WI38 (cell line): Measurements from ENCODE around the gene ANKRD50.

ENCODE experiments used
- H3K4me3 ChIP-seq: 2 replicates; pipeline ENCODE4 v1.5.1; 2011; ENCODE audit warnings: low read depth, mild to moderate bottlenecking, control low read depth, low read length
- TF ChIP-seq, protein P1 (sequence below): IDR thresholded peaks from 2 replicates; pipeline ENCODE4 v1.5.1; 2012; ENCODE audit warnings: low read depth, mild to moderate bottlenecking, control low read depth, low read length

Gene ANKRD50

DNA sequence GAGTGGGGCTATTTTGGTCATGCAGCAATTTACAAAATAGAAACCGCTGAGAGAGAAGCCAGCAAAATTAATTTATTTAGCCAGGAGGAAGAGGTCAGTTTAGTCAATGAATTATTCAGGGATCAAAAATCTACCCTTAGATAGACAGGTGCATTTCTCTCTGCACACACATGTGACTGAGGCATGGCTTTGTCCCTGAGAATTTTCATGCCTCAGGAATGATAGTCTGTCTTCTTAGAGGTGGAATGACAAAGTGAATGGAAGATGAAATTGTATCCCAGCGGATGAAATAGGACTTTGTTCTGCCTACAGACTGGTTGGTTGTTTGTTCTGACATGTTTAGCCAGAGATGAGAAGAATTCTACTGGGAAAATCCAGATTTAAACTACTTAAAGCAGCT lies 46.0 kb downstream of the ANKRD50 start:
- TF ChIP-seq, protein P1, sequence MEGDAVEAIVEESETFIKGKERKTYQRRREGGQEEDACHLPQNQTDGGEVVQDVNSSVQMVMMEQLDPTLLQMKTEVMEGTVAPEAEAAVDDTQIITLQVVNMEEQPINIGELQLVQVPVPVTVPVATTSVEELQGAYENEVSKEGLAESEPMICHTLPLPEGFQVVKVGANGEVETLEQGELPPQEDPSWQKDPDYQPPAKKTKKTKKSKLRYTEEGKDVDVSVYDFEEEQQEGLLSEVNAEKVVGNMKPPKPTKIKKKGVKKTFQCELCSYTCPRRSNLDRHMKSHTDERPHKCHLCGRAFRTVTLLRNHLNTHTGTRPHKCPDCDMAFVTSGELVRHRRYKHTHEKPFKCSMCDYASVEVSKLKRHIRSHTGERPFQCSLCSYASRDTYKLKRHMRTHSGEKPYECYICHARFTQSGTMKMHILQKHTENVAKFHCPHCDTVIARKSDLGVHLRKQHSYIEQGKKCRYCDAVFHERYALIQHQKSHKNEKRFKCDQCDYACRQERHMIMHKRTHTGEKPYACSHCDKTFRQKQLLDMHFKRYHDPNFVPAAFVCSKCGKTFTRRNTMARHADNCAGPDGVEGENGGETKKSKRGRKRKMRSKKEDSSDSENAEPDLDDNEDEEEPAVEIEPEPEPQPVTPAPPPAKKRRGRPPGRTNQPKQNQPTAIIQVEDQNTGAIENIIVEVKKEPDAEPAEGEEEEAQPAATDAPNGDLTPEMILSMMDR = no peak
- H3K4me3 ChIP-seq = no peak overlapping the region

DNA sequence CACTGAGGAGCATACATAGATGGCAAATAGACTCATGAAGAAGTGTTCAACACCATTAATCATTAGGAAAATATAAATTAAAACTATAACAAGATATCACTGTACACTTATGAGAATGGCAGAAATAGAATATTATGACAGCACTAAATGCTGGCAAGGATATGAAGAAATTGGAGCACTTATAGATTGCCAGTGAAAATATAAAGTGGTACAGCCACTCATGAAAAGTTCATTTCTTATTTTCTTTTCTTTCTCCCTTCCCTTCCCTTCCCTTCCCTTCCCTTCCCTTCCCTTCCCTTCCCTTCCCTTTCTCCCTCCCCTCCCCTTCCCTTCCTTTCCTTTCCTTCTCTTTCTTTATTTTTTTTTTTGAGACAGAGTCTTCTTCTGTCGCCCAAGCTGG lies 53.7 kb downstream of the ANKRD50 start:
- H3K4me3 ChIP-seq = no peak overlapping the region
- TF ChIP-seq, protein P1 = no peak

- TF ChIP-seq, protein P1 = no peak
- H3K4me3 ChIP-seq = no peak overlapping the region
Observed at GRCh38 chr4:124650614-124651013, 61.9 kb downstream of the ANKRD50 start.

DNA sequence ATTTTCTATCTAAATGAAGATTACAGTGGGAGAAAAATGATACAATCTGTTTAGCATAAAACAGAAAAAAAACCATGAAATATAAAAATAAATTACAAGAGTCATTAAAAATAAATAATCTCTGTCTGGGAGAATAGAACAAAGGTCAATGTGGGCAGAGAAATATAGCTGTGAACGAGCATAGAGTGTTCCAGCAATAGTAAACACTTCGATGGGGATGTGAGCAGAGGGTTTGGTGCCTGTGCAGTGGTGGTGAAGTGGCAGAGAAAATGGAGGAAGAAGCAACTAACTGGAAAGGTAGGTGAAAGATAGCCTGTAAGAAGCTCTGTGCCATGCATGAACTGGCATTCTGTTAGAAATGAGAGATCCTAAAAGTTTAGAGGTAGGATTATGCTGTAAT lies 64.9 kb downstream of the ANKRD50 start:
- TF ChIP-seq, protein P1 = no peak
- H3K4me3 ChIP-seq = no peak overlapping the region

DNA sequence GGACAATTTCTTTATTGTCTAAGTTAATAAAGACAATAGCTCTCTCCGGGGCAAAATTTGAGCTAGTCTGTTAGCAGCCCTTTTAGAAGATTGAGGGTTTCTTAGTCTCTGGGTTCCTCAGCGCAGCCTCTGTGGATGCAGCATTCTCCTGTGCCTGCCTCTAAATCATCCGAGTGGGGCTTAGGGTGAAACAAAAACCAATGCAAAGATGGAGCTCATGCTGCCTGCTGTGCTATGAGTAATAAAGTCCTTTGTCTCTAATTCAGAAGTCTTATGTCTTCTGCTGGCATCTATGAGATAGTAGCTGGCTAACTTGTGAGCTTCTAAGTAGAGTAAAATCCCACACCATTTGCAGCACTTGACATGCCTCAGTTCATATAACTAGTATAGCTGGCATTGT lies 67.9 kb downstream of the ANKRD50 start:
- no peak overlapping the region for H3K4me3 ChIP-seq
- TF ChIP-seq, protein P1 = no peak

- TF ChIP-seq, protein P1 = no peak
- no peak overlapping the region for H3K4me3 ChIP-seq
Observed at GRCh38 chr4:124642846-124643245, 69.7 kb downstream of the ANKRD50 start.

DNA sequence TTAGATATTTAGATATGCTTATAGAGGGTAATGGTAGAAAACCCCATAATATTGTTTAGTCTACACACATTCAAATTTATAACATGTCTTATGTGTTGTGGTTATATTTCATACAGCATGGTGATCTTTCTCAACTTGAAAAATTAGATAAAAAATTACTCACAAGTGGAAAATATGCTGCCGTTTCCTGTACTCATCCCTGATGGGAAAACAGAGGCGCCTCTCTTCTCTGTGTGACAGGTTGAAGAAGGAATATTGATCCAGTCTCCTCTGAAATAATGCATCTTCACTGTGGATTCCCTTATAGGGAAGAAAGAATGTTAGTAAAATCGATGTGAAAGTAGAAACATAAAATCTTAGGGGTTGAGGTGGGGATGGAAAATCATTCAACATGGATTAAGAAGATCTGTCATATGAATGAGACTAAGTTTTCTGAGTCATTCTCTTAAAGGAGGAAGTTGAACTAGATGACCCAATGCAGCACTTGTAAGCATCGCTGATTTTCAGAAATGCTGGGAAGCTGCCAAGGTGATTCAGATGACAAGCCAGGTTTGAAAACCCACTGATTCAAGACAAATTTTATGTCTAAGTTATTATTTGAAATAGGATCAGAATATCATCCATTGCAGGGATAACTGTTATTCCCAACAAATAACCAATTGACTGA lies 70.7 kb downstream of the ANKRD50 start:
- TF ChIP-seq, protein P1 = no peak

More for the DNA sequence above, 70.7 kb downstream of the ANKRD50 start:
- H3K4me3 ChIP-seq = no peak overlapping the region
